Colonic mucosa (tissue), 4 donors: ENCODE data around the gene GPHA2. TPM values are rescaled to one million over a fixed set of nuclear protein-coding genes. Genes with fewer than 3 reads are reported as not detected.

Experiments used
- DNase-seq: peaks from one replicate; pipeline ENCODE4 v3.0.0-alpha.2; 2020
- H3K27ac ChIP-seq: fragments of 200-600 bp; one replicate; pipeline ENCODE4 v1.8.0; 2021
- H3K27me3 ChIP-seq: fragments of 200-600 bp; one replicate; pipeline ENCODE4 v1.8.0; 2021
- H3K36me3 ChIP-seq: fragments of 200-600 bp; one replicate; pipeline ENCODE4 v1.8.0; 2021
- H3K4me1 ChIP-seq: fragments of 200-600 bp; one replicate; pipeline ENCODE4 v1.8.0; 2021; ENCODE audit warnings: mild to moderate bottlenecking
- H3K4me3 ChIP-seq: fragments of 200-600 bp; one replicate; pipeline ENCODE4 v1.8.0; 2021
- H3K9ac ChIP-seq, 2 donors: one replicate each; pipeline ENCODE4 v1.7.0; 2013; ENCODE audit warnings: control low read depth in 2 of 2, low read depth in 2 of 2, low read length in 2 of 2
- H3K9me3 ChIP-seq: fragments of 200-600 bp; one replicate; pipeline ENCODE4 v1.8.0; 2021
- CTCF ChIP-seq: fragments of 200-600 bp; IDR thresholded peaks from one replicate; pipeline ENCODE4 v1.8.0; 2022; ENCODE audit warnings: antibody characterized with exemption, mild to moderate bottlenecking
- intact Hi-C: fragments of 100-400 bp; cut with DNase I; formaldehyde crosslinking; loops from one replicate; pipeline ENCODE4 v1.14.1; 2022
- total RNA-seq, 2 donors: library from RNA; stranded (reverse); fragmentation: NEBNext Ultra II Directional in 1 of 2; extraction: Animal tissue kit (Norgen Biotek cat#: 25700) in 1 of 2; gene quantifications; one replicate each; pipeline ENCODE4 v1.2.1, GENCODE V29; 2021
- donor health status: healthy.
- donor health status: DM: no; HTN: no; CAD: no.
- donor health status: DM: no; HTN: no; CAD: no.

The GPHA2 gene
- total RNA-seq, 2 donors from 2014 or later: not detected

- intact Hi-C loops: no loop called here
- Histone ChIP-seq H3K4me3 (no peak overlapping the region), H3K36me3 (no peaks in the 10 kb centered on the region), H3K27me3 (no peaks in the 10 kb centered on the region), H3K27ac (peak overlapping the region; percentile 75), H3K4me1 (peaks cover 8% of the 10 kb centered on the region), H3K9me3 (no peaks in the 10 kb centered on the region), H3K9ac (no peak overlapping the region)
- DNase-seq: peak; percentile 61
- no peak for TF ChIP-seq CTCF
Observed at GRCh38 chr11:64970731-64971151, 35.0 kb upstream of the GPHA2 start.

GRCh38 chr11:64969209-64969608 is 33.5 kb upstream of the GPHA2 start:
- TF ChIP-seq CTCF: no peak
- no peaks in the 10 kb centered on the region for H3K27me3 ChIP-seq
- H3K4me3 ChIP-seq: no peak overlapping the region
- peaks cover 8% of the 10 kb centered on the region for H3K4me1 ChIP-seq
- DNase-seq: peak; percentile 45
- H3K9me3 ChIP-seq: no peaks in the 10 kb centered on the region
- no peaks in the 10 kb centered on the region for H3K36me3 ChIP-seq
- intact Hi-C loops: no loop called here
- peak overlapping the region in 1 of 2 donors; percentile 40 for H3K9ac ChIP-seq
- peak overlapping the region; percentile 81 for H3K27ac ChIP-seq

- Histone ChIP-seq H3K4me1 (peaks cover 8% of the 10 kb centered on the region), H3K9me3 (no peaks in the 10 kb centered on the region), H3K9ac (no peak overlapping the region), H3K4me3 (no peak overlapping the region), H3K36me3 (no peaks in the 10 kb centered on the region), H3K27me3 (no peaks in the 10 kb centered on the region), H3K27ac (no peak overlapping the region)
- TF ChIP-seq CTCF: no peak
- DNase-seq: no peak
- intact Hi-C loops: no loop called here
Observed at GRCh38 chr11:64967375-64967774, 31.7 kb upstream of the GPHA2 start.

- Histone ChIP-seq H3K4me1 (no peaks in the 10 kb centered on the region), H3K27me3 (no peaks in the 10 kb centered on the region), H3K27ac (no peak overlapping the region), H3K9me3 (no peaks in the 10 kb centered on the region), H3K4me3 (no peak overlapping the region), H3K36me3 (no peaks in the 10 kb centered on the region), H3K9ac (no peak overlapping the region)
- intact Hi-C loops: no loop called here
- no peak for TF ChIP-seq CTCF
- DNase-seq: no peak
Observed at GRCh38 chr11:64963072-64963631, 27.5 kb upstream of the GPHA2 start.

- intact Hi-C loops: no loop called here
- Histone ChIP-seq H3K27me3 (no peaks in the 10 kb centered on the region), H3K4me1 (no peaks in the 10 kb centered on the region), H3K4me3 (no peak overlapping the region), H3K9me3 (no peaks in the 10 kb centered on the region), H3K9ac (no peak overlapping the region), H3K36me3 (no peaks in the 10 kb centered on the region), H3K27ac (no peak overlapping the region)
- TF ChIP-seq CTCF: no peak
- DNase-seq: no peak
Observed at GRCh38 chr11:64960719-64961118, 25.0 kb upstream of the GPHA2 start.
